NCI-H2029 treated with DMSO at 0.1 percent for 48 hours (cell line): Measurements from ENCODE around the gene CSKMT.
"Not testable (repeated sequence)": the region's sequence is repeated elsewhere in the genome, so short reads cannot be mapped to it uniquely, and the experiment has no call there.

Experiments used
- DNase-seq: peaks from one replicate; lab custom pipeline; 2025; lab: John Stamatoyannopoulos, UW

CSKMT gene

GRCh38 chr11:62689421-62690183 is 24.5 kb downstream of the CSKMT start, which contains the start of gene LRRN4CL:
LRRN4CL (minus strand) TSS chr11:62689530; CDS start chr11:62688508, 1,022 bp downstream.
- DNase-seq: no peak

GRCh38 chr11:62693624-62694023 is 28.5 kb downstream of the CSKMT start:
- not testable (repeated sequence) for DNase-seq

GRCh38 chr11:62694455-62695167 is 29.5 kb downstream of the CSKMT start:
- DNase-seq: peak; percentile 33

- no peak for DNase-seq
Measured at GRCh38 chr11:62702246-62702645, 37.1 kb downstream of the CSKMT start.

GRCh38 chr11:62703921-62704320 is 38.8 kb downstream of the CSKMT start:
- DNase-seq: not testable (repeated sequence)

- no peak for DNase-seq
Measured at GRCh38 chr11:62705413-62705812, 40.3 kb downstream of the CSKMT start.

- DNase-seq: peak; percentile 85
Measured at GRCh38 chr11:62705880-62706849, 41.1 kb downstream of the CSKMT start.

- DNase-seq: no peak
Measured at GRCh38 chr11:62706850-62707247, 41.7 kb downstream of the CSKMT start.

- DNase-seq: no peak
Measured at GRCh38 chr11:62707277-62707861, 42.3 kb downstream of the CSKMT start, which contains the start of the genes BSCL2 and GNG3. BSCL2 (minus strand) TSS chr11:62707424; CDS start chr11:62707195, 229 bp downstream. GNG3 (plus strand) TSS chr11:62707676; CDS start chr11:62708296, 620 bp downstream.

GRCh38 chr11:62708392-62708791 is 43.3 kb downstream of the CSKMT start:
- no peak for DNase-seq

GRCh38 chr11:62708793-62709192 is 43.7 kb downstream of the CSKMT start:
- DNase-seq: no peak

GRCh38 chr11:62709247-62710000 is 44.3 kb downstream of the CSKMT start:
- DNase-seq: peak; percentile 97

GRCh38 chr11:62710001-62710345 is 44.9 kb downstream of the CSKMT start:
- DNase-seq: no peak

- DNase-seq: no peak
Measured at GRCh38 chr11:62712276-62712812, 47.2 kb downstream of the CSKMT start.

GRCh38 chr11:62712861-62713260 is 47.7 kb downstream of the CSKMT start:
- DNase-seq: no peak

GRCh38 chr11:62713343-62713742 is 48.2 kb downstream of the CSKMT start:
- no peak for DNase-seq

GRCh38 chr11:62715150-62716130 is 50.3 kb downstream of the CSKMT start:
- DNase-seq: no peak

GRCh38 chr11:62716206-62716605 is 51.1 kb downstream of the CSKMT start:
- DNase-seq: no peak

- DNase-seq: no peak
Measured at GRCh38 chr11:62716816-62717215, 51.7 kb downstream of the CSKMT start.
